Lung (tissue), 12 donors: ENCODE measurements around the gene RGS7. TPM values are rescaled to one million over a fixed set of nuclear protein-coding genes. Genes with fewer than 3 reads are reported as not detected.
"Not testable (repeated sequence)": the region's sequence is repeated elsewhere in the genome, so short reads cannot be mapped to it uniquely, and the experiment has no call there.

Experiments
- ATAC-seq: fragments of 200-7000 bp; cut with Tn5 transposase; one replicate; pipeline ENCODE4 v1.9.1; 2020; ENCODE audit warnings: moderate number of reproducible peaks; ENCODE audit not compliant: insufficient read depth, low FRiP score
- DNase-seq, 3 donors: peaks; one replicate each; pipeline ENCODE4 v3.0.0-alpha.2; 2013 to 2017
- H3K27ac ChIP-seq, 2 donors: one replicate each; pipeline ENCODE4 v1.5.1; 2013; ENCODE audit warnings: mild to moderate bottlenecking in 2 of 2, moderate library complexity in 2 of 2, control low read depth in 1 of 2, inconsistent platforms in 1 of 2, low read depth in 1 of 2, low read length in 1 of 2
- H3K27me3 ChIP-seq, 3 donors: one replicate each; pipeline ENCODE4 v1.5.1; 2013; ENCODE audit warnings: low read length in 2 of 3; ENCODE audit not compliant: control insufficient read depth in 3 of 3, insufficient read depth in 3 of 3
- H3K36me3 ChIP-seq, 4 donors: one replicate each; pipeline ENCODE4 v1.5.1; 2013; ENCODE audit warnings: low read length in 4 of 4, mild to moderate bottlenecking in 1 of 4, moderate library complexity in 1 of 4; ENCODE audit not compliant: control insufficient read depth in 4 of 4, insufficient read depth in 4 of 4
- H3K4me1 ChIP-seq, 5 donors: one replicate each; pipeline ENCODE4 v1.5.1; 2013; ENCODE audit warnings: low read length in 5 of 5, mild to moderate bottlenecking in 2 of 5, moderate library complexity in 1 of 5; ENCODE audit not compliant: control insufficient read depth in 5 of 5, insufficient read depth in 5 of 5
- H3K4me3 ChIP-seq: one replicate; pipeline ENCODE4 v1.5.1; 2013; ENCODE audit warnings: mild to moderate bottlenecking, control low read depth, moderate library complexity
- H3K9ac ChIP-seq, 2 donors: one replicate each; pipeline ENCODE4 v1.5.1; 2013; ENCODE audit warnings: low read length in 2 of 2, control low read depth in 1 of 2; ENCODE audit not compliant: insufficient read depth in 1 of 2
- H3K9me3 ChIP-seq, 4 donors: one replicate each; pipeline ENCODE4 v1.5.1; 2013; ENCODE audit warnings: low read length in 3 of 4, mild to moderate bottlenecking in 1 of 4, moderate library complexity in 1 of 4; ENCODE audit not compliant: control insufficient read depth in 4 of 4, insufficient read depth in 3 of 4
- CTCF ChIP-seq: IDR thresholded peaks from 2 replicates; pipeline ENCODE4 v1.5.1; 2012; ENCODE audit warnings: mild to moderate bottlenecking; ENCODE audit errors: control extremely low read depth, extremely low read depth
- WGBS, 2 donors: extraction: QIAGEN DNeasy Blood & Tissue Kit; methylation state at CpG; one replicate each; pipeline ENCODE4 v1.1.7; 2013; 5-methylcytosine and 5-hydroxymethylcytosine counted together
- polyA plus RNA-seq, 2 donors: library from polyadenylated mRNA; stranded (reverse); fragments of 200-250 nt; gene quantifications; one replicate each; pipeline ENCODE4 v1.2.1, GENCODE V29; 2013
- total RNA-seq, 2 donors: library from RNA; depleted of rRNA in 1 of 2; stranded (reverse); fragments of >200 nt in 1 of 2; gene quantifications; one replicate each; pipeline ENCODE4 v1.2.1, GENCODE V29; 2014 to 2021
- donor health status: control.
- donor health status: control.
- donor health status: Bipolar disorder and iron deficiency.
- donor health status: healthy.
- donor health status: DM: yes; HTN: yes; CAD: no.

The RGS7 gene
- total and polyA plus RNA-seq, 4 donors = 0.06 to 0.25 (median 0.08) TPM; not detected in 1

DNA sequence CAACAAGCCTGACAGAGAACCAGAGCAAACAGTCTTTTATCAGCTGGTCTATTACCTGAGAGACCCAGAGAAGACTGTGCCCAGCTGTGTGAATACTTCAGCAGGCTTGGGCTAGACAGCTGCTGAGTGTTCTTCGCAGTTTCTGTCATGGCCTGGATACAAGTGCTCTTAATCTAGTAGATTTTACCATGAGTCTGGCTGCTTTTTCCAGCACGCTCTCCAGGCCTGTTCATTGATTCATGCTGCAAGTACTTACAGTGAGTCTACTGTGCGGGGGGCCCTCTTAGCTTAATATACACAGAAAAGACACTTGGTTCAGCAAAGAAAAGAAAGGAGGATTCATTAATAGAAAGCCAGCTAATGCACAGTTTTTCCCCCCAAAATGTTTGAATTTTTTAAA, 48.5 kb downstream of the RGS7 start:
- no peak overlapping the region for H3K9ac ChIP-seq
- DNase-seq (no peak), ATAC-seq (no peak)
- H3K9me3 ChIP-seq = peaks cover 0 to 7% (median 0%) of the 10 kb centered on the region in 4 donors
- no peaks in the 10 kb centered on the region for H3K4me1 ChIP-seq
- TF ChIP-seq CTCF = no peak
- H3K27me3 ChIP-seq = no peaks in the 10 kb centered on the region
- 78 to 92% methylated on average over 3 of the region's 3 CpGs for WGBS, 2 donors
- no peaks in the 10 kb centered on the region for H3K36me3 ChIP-seq
- no peak overlapping the region for H3K4me3 ChIP-seq
- H3K27ac ChIP-seq = no peak overlapping the region

DNA sequence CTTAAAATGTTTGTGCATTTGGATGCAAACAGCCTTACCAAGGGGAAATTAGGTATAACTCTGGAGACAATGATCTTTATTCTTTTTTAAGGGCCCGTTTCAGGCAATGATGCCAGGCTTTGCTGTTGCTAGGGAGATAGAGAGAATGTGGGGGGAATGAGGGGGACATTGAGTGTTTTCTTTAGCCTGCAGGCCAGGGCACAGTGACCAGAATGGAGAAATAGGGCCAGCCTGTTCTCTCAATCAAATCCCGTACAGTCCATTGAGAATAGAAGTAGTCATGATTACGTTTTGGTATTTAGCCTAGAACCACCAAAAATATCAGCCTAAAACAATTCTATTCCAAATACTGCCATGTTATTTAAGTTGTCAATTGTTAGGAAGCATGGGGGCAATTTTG, 49.0 kb downstream of the RGS7 start:
- H3K9ac ChIP-seq = no peak overlapping the region

GRCh38 chr1:241306125-241306790, 50.7 kb downstream of the RGS7 start:
- no peak for ATAC-seq
- no peak for TF ChIP-seq CTCF
- 86 to 87% methylated on average over 12 of the region's 12 CpGs for WGBS, 2 donors
- Histone ChIP-seq H3K4me1 (no peaks in the 10 kb centered on the region), H3K4me3 (no peak overlapping the region), H3K9me3 (peaks cover 0 to 11% (median 0%) of the 10 kb centered on the region in 4 donors), H3K9ac (no peak overlapping the region), H3K36me3 (no peaks in the 10 kb centered on the region), H3K27ac (no peak overlapping the region), H3K27me3 (no peaks in the 10 kb centered on the region)
- no peak for DNase-seq

More for the DNA sequence above, 49.0 kb downstream of the RGS7 start:
- Histone ChIP-seq H3K27me3 (no peaks in the 10 kb centered on the region), H3K4me3 (no peak overlapping the region), H3K4me1 (no peaks in the 10 kb centered on the region), H3K36me3 (no peaks in the 10 kb centered on the region), H3K9me3 (peaks cover 0 to 9% (median 0%) of the 10 kb centered on the region in 4 donors), H3K27ac (no peak overlapping the region)
- no peak for TF ChIP-seq CTCF
- 75 to 89% methylated on average over 3 of the region's 3 CpGs for WGBS, 2 donors
- no peak for DNase-seq
- no peak for ATAC-seq

GRCh38 chr1:241302024-241302423, 55.0 kb downstream of the RGS7 start:
- 85 to 87% methylated on average over 11 of the region's 11 CpGs for WGBS, 2 donors
- ATAC-seq = not testable (repeated sequence)

More at GRCh38 chr1:241302024-241302423, 55.0 kb downstream of the RGS7 start:
- DNase-seq, H3K27ac ChIP-seq, H3K36me3 ChIP-seq, H3K4me1 ChIP-seq, H3K27me3 ChIP-seq, H3K4me3 ChIP-seq, H3K9ac ChIP-seq: not testable (repeated sequence)
- H3K9me3 ChIP-seq = peaks cover 0 to 11% (median 0%) of the 10 kb centered on the region in 4 donors
